Hepatocyte (in vitro differentiated cells): ENCODE results near the gene MINDY2. TPM values are rescaled to one million over a fixed set of nuclear protein-coding genes. Genes with fewer than 3 reads are reported as not detected.

ENCODE experiments used
- DNase-seq: peaks from one replicate; pipeline ENCODE4 v3.0.0-alpha.2; 2016; ENCODE audit warnings: low spot score
- H2AFZ ChIP-seq: fragments of 200-600 bp; sonication (generic); 2 replicates; pipeline ENCODE4 v1.6.0; 2016; ENCODE audit warnings: antibody characterized with exemption, mild to moderate bottlenecking
- H3K27ac ChIP-seq: fragments of 200-600 bp; sonication (generic); 2 replicates; pipeline ENCODE4 v1.5.1; 2016; ENCODE audit warnings: mild to moderate bottlenecking
- H3K27me3 ChIP-seq: fragments of 200-600 bp; sonication (generic); 2 replicates; pipeline ENCODE4 v1.6.1; 2016
- H3K36me3 ChIP-seq: fragments of 200-600 bp; sonication (generic); replicated peaks from 2 replicates; pipeline ENCODE4 v1.5.1; 2016; ENCODE audit warnings: low read depth; ENCODE audit not compliant: insufficient read depth
- H3K4me1 ChIP-seq: fragments of 200-600 bp; sonication (generic); 2 replicates; pipeline ENCODE4 v1.5.1; 2016; ENCODE audit warnings: mild to moderate bottlenecking, moderate library complexity; ENCODE audit not compliant: insufficient read depth
- H3K4me2 ChIP-seq: fragments of 200-600 bp; sonication (generic); 2 replicates; pipeline ENCODE4 v1.6.0; 2016
- H3K4me3 ChIP-seq: fragments of 200-600 bp; sonication (generic); 2 replicates; pipeline ENCODE4 v1.5.1; 2016; ENCODE audit warnings: mild to moderate bottlenecking
- H3K79me2 ChIP-seq: fragments of 200-600 bp; sonication (generic); 2 replicates; pipeline ENCODE4 v1.6.0; 2017; ENCODE audit warnings: mild to moderate bottlenecking
- H3K9me2 ChIP-seq: fragments of 200-600 bp; sonication (generic); replicated peaks from 2 replicates; pipeline ENCODE4 v1.6.0; 2017; ENCODE audit warnings: mild to moderate bottlenecking; ENCODE audit not compliant: insufficient read depth
- H3K9me3 ChIP-seq: fragments of 200-600 bp; sonication (generic); 2 replicates; pipeline ENCODE4 v1.5.1; 2016; ENCODE audit warnings: low read depth, mild to moderate bottlenecking
- H4K20me1 ChIP-seq: fragments of 200-600 bp; sonication (generic); 2 replicates; pipeline ENCODE4 v1.6.0; 2016; ENCODE audit warnings: mild to moderate bottlenecking; ENCODE audit not compliant: insufficient read depth, poor library complexity, severe bottlenecking
- CTCF ChIP-seq: fragments of 200-600 bp; sonication (generic); IDR thresholded peaks from 2 replicates; pipeline ENCODE4 v1.5.1; 2016; ENCODE audit warnings: antibody characterized with exemption, mild to moderate bottlenecking; ENCODE audit not compliant: poor library complexity
- EZH2 ChIP-seq: fragments of 200-600 bp; sonication (generic); IDR thresholded peaks from 2 replicates; pipeline ENCODE4 v1.6.1; 2016; ENCODE audit warnings: antibody characterized with exemption, mild to moderate bottlenecking, borderline replicate concordance
- EZH2phosphoT487 ChIP-seq: fragments of 200-600 bp; sonication (generic); IDR thresholded peaks from one replicate; pipeline ENCODE4 v1.6.1; 2018; ENCODE audit warnings: antibody characterized with exemption, mild to moderate bottlenecking, low read depth, moderate library complexity; ENCODE audit not compliant: unreplicated experiment, severe bottlenecking
- WGBS: methylation state at CpG from one replicate; pipeline ENCODE4 v1.1.6; 2016; ENCODE audit warnings: low lambda C conversion rate; ENCODE audit errors: missing lambda C conversion rate; 5-methylcytosine and 5-hydroxymethylcytosine counted together
- polyA plus RNA-seq: library from polyadenylated mRNA; unstranded; fragments of >200 nt; fragmentation: Nextera tagmentation; extraction: Ambion mirVana; gene quantifications from 2 replicates; pipeline ENCODE4 v1.2.1, GENCODE V29; 2016
- total RNA-seq: library from RNA; depleted of rRNA; stranded (reverse); fragments of >200 nt; gene quantifications from 2 replicates; pipeline ENCODE4 v1.2.3, GENCODE V29; 2014

The MINDY2 gene
- total and polyA plus RNA-seq, 2 experiments from 2014 or later, result 19.3 to 32.3 TPM

DNA sequence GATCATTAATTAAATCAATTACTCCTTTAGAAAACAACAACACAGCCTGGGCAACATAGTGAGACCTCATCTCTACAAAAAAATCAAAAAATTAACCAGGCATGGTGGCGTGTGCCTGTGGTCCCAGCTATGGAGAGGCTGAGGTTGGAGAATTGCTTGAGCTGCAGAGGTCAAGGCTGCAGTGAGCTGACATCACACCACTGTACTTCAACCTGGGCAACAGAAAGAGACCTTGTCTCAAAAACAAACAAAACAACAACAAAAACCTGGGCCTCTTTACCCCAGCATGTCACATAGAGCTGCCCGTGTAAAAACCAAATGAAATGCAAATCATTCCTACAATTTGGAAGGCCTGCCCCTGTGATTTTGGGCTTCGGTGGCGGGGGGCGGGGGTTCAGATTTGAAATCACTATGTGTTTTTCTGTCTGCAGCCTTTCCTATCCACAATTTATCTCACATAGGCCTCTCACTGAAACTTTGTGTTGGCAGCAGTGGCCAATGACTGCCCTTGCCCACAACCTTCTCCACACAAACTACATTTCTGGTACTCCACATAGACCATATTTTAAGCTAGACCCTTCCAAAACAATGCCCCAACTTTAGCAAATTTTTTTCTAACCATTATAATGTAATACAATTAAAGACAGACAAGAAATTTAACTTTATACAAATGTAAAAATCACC, 28.1 kb upstream of the MINDY2 start:
- Histone ChIP-seq H4K20me1 (peaks cover 86% of the 10 kb centered on the region), H2AFZ (no peak overlapping the region), H3K4me1 (peaks cover 16% of the 10 kb centered on the region), H3K36me3 (no peaks in the 10 kb centered on the region), H3K79me2 (peaks cover 100% of the 10 kb centered on the region), H3K9me3 (no peaks in the 10 kb centered on the region), H3K27me3 (no peaks in the 10 kb centered on the region), H3K4me2 (peak overlapping the region; percentile 19), H3K4me3 (no peak overlapping the region), H3K27ac (peak overlapping the region; percentile 10), H3K9me2 (no peaks in the 10 kb centered on the region)
- WGBS, result 80% methylated on average over 5 of the region's 5 CpGs
- TF ChIP-seq EZH2, result no peak
- no peak for TF ChIP-seq CTCF
- TF ChIP-seq EZH2phosphoT487, result no peak
- no peak for DNase-seq

GRCh38 chr15:58746174-58746573, 24.9 kb upstream of the MINDY2 start:
- H3K27me3 ChIP-seq, result no peaks in the 10 kb centered on the region
- DNase-seq, result no peak
- no peak for TF ChIP-seq EZH2
- TF ChIP-seq CTCF, result no peak
- TF ChIP-seq EZH2phosphoT487, result no peak

GRCh38 chr15:58748040-58748851, 22.9 kb upstream of the MINDY2 start:
- H3K4me1 ChIP-seq, result peaks cover 15% of the 10 kb centered on the region
- H3K79me2 ChIP-seq, result peaks cover 55% of the 10 kb centered on the region
- H3K9me3 ChIP-seq, result no peaks in the 10 kb centered on the region
- no peaks in the 10 kb centered on the region for H3K27me3 ChIP-seq
- H3K4me3 ChIP-seq, result peak overlapping the region; percentile 78
- TF ChIP-seq EZH2phosphoT487, result no peak
- TF ChIP-seq EZH2, result no peak
- TF ChIP-seq CTCF, result no peak
- H3K27ac ChIP-seq, result peak overlapping the region; percentile 98
- DNase-seq, result peak; percentile 16
- 2% methylated on average over 14 of the region's 14 CpGs for WGBS
- H3K36me3 ChIP-seq, result no peaks in the 10 kb centered on the region
- no peaks in the 10 kb centered on the region for H3K9me2 ChIP-seq
- peaks cover 40% of the 10 kb centered on the region for H4K20me1 ChIP-seq
- H2AFZ ChIP-seq, result peak overlapping the region; percentile 58
- peak overlapping the region; percentile 74 for H3K4me2 ChIP-seq

More at GRCh38 chr15:58746174-58746573, 24.9 kb upstream of the MINDY2 start:
- 82% methylated on average over 1 of the region's 1 CpG for WGBS
- H3K9me3 ChIP-seq, result no peaks in the 10 kb centered on the region
- no peaks in the 10 kb centered on the region for H3K9me2 ChIP-seq
- H2AFZ ChIP-seq, result no peak overlapping the region
- H3K4me2 ChIP-seq, result peak overlapping the region; percentile 74
- no peak overlapping the region for H3K27ac ChIP-seq
- no peak overlapping the region for H3K4me3 ChIP-seq
- H3K79me2 ChIP-seq, result peaks cover 75% of the 10 kb centered on the region
- H3K36me3 ChIP-seq, result no peaks in the 10 kb centered on the region
- peaks cover 60% of the 10 kb centered on the region for H4K20me1 ChIP-seq
- H3K4me1 ChIP-seq, result peaks cover 15% of the 10 kb centered on the region
